ENCODE measurements around the gene GKN2. TPM values are rescaled to one million over a fixed set of nuclear protein-coding genes. Genes with fewer than 3 reads are reported as not detected.
"Not testable (repeated sequence)": the region's sequence is repeated elsewhere in the genome, so short reads cannot be mapped to it uniquely, and the experiment has no call there.

Gene GKN2
- total RNA-seq, 1 donor from 2014 or later = not detected

- no peak for DNase-seq (ENCODE audit: low read depth in 2 of 2)
These were observed 8.7 kb upstream of the GKN2 start for GRCh38 chr2:68961380-68961779.

GRCh38 chr2:68959001-68959400 is 6.3 kb upstream of the GKN2 start:
- DNase-seq (ENCODE audit: low read depth in 2 of 2) = no peak

- not testable (repeated sequence) for DNase-seq (ENCODE audit: low read depth in 2 of 2)
These were observed 2.7 kb upstream of the GKN2 start for GRCh38 chr2:68955432-68955831.

- no peak for DNase-seq (ENCODE audit: low read depth in 2 of 2)
These were observed 794 bp downstream of the GKN2 start for GRCh38 chr2:68951899-68952298.

- DNase-seq (ENCODE audit: low read depth in 2 of 2) = no peak
These were observed 4.0 kb downstream of the GKN2 start for GRCh38 chr2:68948710-68949109.

- DNase-seq (ENCODE audit: low read depth in 2 of 2) = no peak
These were observed 6.6 kb downstream of the GKN2 start for GRCh38 chr2:68946117-68946516.

- peak; percentile 53 to 61 for DNase-seq (ENCODE audit: low read depth in 2 of 2)
These were observed 8.8 kb downstream of the GKN2 start for GRCh38 chr2:68943581-68944568.

GRCh38 chr2:68942827-68943226 is 9.9 kb downstream of the GKN2 start:
- no peak for DNase-seq (ENCODE audit: low read depth in 2 of 2)

GRCh38 chr2:68940369-68940768 is 12.3 kb downstream of the GKN2 start:
- DNase-seq (ENCODE audit: low read depth in 2 of 2) = no peak

GRCh38 chr2:68939962-68940361 is 12.7 kb downstream of the GKN2 start:
- DNase-seq (ENCODE audit: low read depth in 2 of 2) = no peak

GRCh38 chr2:68938938-68939337 is 13.8 kb downstream of the GKN2 start:
- DNase-seq (ENCODE audit: low read depth in 2 of 2) = no peak

GRCh38 chr2:68937346-68938055 is 15.2 kb downstream of the GKN2 start:
- no peak for DNase-seq (ENCODE audit: low read depth in 2 of 2)

GRCh38 chr2:68936889-68937288 is 15.8 kb downstream of the GKN2 start:
- DNase-seq (ENCODE audit: low read depth in 2 of 2) = no peak

- peak; percentile 7 to 62 for DNase-seq (ENCODE audit: low read depth in 2 of 2)
These were observed 16.3 kb downstream of the GKN2 start for GRCh38 chr2:68936427-68936826.

- DNase-seq (ENCODE audit: low read depth in 2 of 2) = no peak
These were observed 17.2 kb downstream of the GKN2 start for GRCh38 chr2:68935471-68935870.

- no peak for DNase-seq (ENCODE audit: low read depth in 2 of 2)
These were observed 18.7 kb downstream of the GKN2 start for GRCh38 chr2:68934021-68934420.

GRCh38 chr2:68932402-68932801 is 20.3 kb downstream of the GKN2 start:
- no peak for DNase-seq (ENCODE audit: low read depth in 2 of 2)

- DNase-seq (ENCODE audit: low read depth in 2 of 2) = no peak
These were observed 20.9 kb downstream of the GKN2 start for GRCh38 chr2:68931799-68932198.

- DNase-seq (ENCODE audit: low read depth in 2 of 2) = no peak
These were observed 21.5 kb downstream of the GKN2 start for GRCh38 chr2:68931149-68931711.

- no peak for DNase-seq (ENCODE audit: low read depth in 2 of 2)
These were observed 25.9 kb downstream of the GKN2 start for GRCh38 chr2:68926796-68927195.

GRCh38 chr2:68925295-68925896 is 27.3 kb downstream of the GKN2 start:
- peak; percentile 62 to 73 for DNase-seq (ENCODE audit: low read depth in 2 of 2)

GRCh38 chr2:68921646-68922045 is 31.0 kb downstream of the GKN2 start:
- peak in 1 of 2 donors; percentile 67 for DNase-seq (ENCODE audit: low read depth in 2 of 2)

All from lung microvascular endothelial cell (primary cell).